HUDEP-2 (cell line): ENCODE measurements around the gene RASAL2.
"Not testable (repeated sequence)": the region's sequence is repeated elsewhere in the genome, so short reads cannot be mapped to it uniquely, and the experiment has no call there.

Source experiments
- DNase-seq, 76 experiments: peaks; one replicate each; lab custom pipeline; 2025; ENCODE audit not compliant: unreplicated experiment in 76 of 76; lab: John Stamatoyannopoulos, UW

The RASAL2 gene

GRCh38 chr1:178218550-178218949, 124.6 kb downstream of the RASAL2 start:
- DNase-seq = no peak

DNA sequence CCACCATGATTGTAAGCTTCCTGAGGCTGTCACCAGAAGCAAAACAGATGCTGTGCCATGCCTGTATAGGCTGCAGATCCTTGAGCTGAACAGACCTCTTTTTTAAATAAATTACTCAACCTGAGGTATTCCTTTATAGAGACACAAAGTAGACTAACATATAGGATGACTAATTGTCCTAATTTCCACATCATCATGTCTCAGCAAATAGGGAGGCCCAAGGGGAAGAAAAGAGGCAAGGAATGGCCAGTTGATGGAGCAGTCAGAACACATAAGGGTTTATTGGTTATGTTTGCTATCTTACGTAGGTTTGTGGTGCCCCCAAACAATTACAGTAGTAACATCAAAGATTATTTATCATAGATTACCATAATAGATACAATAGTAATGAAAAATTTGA, 126.2 kb downstream of the RASAL2 start:
- no peak for DNase-seq

- DNase-seq = no peak
Observed at GRCh38 chr1:178223289-178223688, 129.4 kb downstream of the RASAL2 start.

GRCh38 chr1:178224358-178224757, 130.5 kb downstream of the RASAL2 start:
- DNase-seq = no peak

DNA sequence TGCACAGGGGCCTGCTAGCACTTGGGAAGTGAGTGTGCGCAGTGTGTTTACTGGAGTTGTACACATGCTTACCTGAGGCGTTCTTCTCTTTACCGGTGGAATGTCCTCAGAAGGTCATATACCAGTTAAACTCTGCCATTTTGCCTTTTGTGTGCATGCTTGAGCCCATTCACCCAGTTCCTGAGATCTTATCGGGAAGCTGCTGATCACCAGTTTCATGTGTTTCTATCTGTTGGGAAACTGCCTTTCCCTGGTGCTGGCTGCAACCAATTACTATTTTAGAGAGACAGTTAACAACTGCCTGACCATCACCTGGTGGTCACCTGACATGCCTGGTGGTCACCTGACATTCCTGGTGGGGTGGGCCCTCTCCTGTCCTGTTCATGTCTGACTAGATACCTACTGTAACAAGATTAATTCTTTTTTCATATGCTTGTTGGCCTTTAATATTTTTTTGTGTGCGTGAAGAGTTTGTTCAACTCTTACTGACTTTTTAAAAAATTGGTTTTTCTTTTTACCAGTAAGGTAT, 137.0 kb downstream of the RASAL2 start:
- DNase-seq = no peak

DNA sequence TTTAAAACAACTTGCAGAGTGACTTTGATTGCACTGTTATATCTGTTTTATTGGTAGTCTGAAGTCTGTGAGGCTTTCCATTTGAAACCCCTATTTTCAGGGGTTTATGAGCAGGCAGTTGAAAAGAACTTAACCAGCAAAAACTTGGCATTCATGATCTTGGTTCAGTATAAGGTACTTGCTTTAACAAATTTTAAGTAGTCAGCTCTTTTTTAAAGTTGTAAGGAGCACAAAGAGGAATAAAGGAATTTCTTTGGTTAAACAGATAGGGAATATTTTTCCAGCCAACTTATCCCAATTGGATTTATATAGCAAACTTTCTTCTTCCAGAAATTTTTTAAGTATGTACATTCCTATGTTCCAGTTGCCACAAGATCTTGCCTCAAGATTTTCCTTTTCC, 138.2 kb downstream of the RASAL2 start:
- DNase-seq = no peak

DNA sequence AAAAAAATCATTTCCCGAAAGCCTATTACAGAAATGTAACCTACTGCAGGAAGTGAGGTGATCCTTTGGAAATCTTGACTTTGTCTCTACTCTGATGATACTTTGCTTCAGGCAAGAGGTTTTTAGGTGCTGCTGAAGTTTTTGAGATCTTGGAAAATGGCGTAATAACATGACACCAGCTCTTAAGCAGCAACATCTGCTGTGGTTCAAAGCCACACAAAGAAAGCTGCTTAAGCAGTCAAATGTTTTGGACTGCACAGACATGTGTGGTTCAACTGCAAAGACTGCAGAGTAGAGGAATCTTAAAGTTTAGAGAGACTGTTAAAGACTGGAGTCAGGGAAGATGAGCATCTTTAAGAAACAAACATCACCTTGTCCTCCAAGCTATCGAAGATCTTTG, 139.0 kb downstream of the RASAL2 start:
- no peak for DNase-seq

GRCh38 chr1:178237121-178237520, 143.2 kb downstream of the RASAL2 start:
- no peak for DNase-seq

DNA sequence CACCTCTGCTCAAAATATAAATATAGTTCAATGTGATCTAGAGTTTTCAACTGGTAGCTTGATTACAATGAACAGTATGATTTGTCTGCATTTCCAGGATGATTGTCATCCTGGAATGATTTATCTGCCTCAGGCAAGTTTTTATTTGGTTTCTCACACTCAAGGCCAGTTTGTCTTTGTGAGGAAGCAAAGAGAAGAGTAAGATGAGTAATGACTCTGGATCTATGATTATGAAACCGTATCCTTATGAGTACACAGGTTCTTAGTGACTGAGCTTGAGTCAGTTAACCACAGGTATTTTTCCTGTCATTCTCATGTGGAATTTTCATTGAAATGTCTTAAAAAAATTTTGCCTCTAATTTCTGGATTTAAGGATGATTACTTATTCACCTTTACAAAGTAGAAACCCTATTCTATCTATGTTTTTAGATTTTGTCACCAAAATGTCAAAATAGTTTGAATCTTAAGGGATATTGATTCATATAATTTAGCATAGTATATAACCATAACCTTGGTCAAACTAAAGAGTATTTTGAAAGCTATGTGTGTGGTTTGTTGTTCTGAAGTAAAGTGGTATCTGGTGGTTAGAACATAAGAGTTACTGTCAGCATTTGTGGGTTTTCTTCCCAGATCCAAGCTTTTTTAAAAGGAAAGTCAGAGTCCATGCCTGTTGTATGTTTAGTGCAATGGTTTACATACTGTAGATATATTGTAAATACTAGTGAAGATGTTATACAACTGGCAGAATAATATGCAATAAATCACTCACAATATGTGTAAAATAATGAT, 145.0 kb downstream of the RASAL2 start:
- DNase-seq = no peak

- no peak for DNase-seq
Observed at GRCh38 chr1:178241057-178241456, 147.2 kb downstream of the RASAL2 start.

- no peak for DNase-seq
Observed at GRCh38 chr1:178241837-178242236, 147.9 kb downstream of the RASAL2 start.

- DNase-seq = no peak
Observed at GRCh38 chr1:178243119-178243518, 149.2 kb downstream of the RASAL2 start.

DNA sequence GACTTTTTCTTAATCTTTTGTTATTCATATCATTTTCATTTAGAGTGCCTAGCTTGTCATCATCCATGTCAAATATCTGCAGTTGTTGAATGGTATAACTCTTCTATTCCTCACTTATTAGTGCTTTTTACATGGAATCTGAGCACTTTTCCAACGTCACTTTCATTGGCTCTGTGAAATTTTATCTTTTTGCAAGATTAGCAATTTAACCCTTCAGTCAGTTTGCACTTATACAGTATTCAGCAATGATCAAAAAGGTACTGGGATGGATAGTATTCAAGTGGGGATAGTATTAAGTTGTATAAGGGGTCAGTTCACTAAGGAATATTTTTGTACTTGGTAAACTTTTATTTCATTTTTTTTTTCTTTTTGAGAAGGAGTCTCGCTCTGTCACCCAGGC, 150.0 kb downstream of the RASAL2 start:
- DNase-seq = no peak

GRCh38 chr1:178248284-178248683, 154.4 kb downstream of the RASAL2 start:
- not testable (repeated sequence) for DNase-seq

GRCh38 chr1:178253581-178253980, 159.7 kb downstream of the RASAL2 start:
- not testable (repeated sequence) for DNase-seq

- DNase-seq = no peak
Observed at GRCh38 chr1:178254433-178254832, 160.5 kb downstream of the RASAL2 start.

DNA sequence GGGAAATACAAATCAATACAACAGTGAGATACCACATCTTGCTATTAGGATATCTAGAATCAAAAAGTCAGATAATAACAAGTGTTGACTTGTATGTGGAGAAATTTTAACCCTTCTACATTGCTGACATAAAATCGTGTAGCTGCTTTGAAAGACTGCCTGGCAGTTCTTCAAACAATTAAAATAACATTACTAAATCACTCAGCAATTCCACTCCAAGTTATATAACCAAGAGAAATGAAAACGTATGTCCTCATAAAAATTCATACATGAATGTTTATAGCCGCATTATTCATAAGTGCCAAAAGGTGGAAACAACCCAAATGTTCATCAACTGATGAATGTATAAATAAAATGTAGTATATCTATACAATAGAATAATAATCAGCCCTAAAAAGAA, 164.6 kb downstream of the RASAL2 start:
- no peak for DNase-seq

GRCh38 chr1:178262120-178262500, 168.2 kb downstream of the RASAL2 start:
- DNase-seq = no peak

DNA sequence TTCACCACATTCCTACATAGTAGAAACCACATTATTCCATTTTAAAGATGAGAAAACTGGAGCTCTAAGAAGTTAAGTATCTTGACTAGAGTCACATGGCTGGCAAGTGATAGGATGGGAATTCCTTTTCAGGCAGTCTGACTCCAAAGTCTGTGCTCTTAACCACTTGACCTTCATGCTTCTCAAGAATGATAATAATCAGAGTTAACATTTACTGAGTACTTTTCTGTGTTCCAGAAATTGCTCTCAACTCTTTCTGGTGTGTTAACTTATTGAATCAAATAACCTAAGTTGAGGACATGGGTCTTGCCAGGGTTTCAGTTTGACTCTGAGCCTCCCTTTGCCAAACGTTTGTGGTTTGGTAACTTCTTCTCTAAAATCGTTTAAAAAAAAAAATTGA, 169.4 kb downstream of the RASAL2 start:
- DNase-seq = no peak

DNA sequence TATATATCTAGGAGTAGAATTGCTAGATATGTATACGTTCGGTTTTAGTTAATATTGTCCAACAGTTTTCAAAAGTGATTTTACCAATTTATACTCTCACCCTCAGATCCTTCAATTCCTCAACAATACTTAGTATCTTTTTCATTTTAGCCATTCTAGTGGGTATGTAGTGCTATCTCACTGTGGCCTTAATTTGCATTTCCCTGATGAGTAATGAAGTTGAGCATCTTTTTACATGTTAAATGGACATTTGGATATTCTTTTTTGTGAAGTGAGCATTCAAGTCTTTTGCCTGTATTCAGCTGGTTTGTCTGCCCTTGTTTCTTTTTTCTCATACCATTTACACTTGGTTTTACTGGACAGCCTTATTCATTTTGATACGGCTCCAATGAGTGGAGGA, 172.2 kb downstream of the RASAL2 start:
- DNase-seq = no peak

- DNase-seq = no peak
Observed at GRCh38 chr1:178266619-178267066, 172.7 kb downstream of the RASAL2 start.

GRCh38 chr1:178267646-178268094, 173.8 kb downstream of the RASAL2 start:
- no peak for DNase-seq
